ENCODE data around the gene SRM.
A peak's percentile ranks its signal among the peaks of the same experiment; 100 is the strongest.
"Not testable (repeated sequence)": the region's sequence is repeated elsewhere in the genome, so short reads cannot be mapped to it uniquely, and the experiment has no call there.

Gene SRM

DNA sequence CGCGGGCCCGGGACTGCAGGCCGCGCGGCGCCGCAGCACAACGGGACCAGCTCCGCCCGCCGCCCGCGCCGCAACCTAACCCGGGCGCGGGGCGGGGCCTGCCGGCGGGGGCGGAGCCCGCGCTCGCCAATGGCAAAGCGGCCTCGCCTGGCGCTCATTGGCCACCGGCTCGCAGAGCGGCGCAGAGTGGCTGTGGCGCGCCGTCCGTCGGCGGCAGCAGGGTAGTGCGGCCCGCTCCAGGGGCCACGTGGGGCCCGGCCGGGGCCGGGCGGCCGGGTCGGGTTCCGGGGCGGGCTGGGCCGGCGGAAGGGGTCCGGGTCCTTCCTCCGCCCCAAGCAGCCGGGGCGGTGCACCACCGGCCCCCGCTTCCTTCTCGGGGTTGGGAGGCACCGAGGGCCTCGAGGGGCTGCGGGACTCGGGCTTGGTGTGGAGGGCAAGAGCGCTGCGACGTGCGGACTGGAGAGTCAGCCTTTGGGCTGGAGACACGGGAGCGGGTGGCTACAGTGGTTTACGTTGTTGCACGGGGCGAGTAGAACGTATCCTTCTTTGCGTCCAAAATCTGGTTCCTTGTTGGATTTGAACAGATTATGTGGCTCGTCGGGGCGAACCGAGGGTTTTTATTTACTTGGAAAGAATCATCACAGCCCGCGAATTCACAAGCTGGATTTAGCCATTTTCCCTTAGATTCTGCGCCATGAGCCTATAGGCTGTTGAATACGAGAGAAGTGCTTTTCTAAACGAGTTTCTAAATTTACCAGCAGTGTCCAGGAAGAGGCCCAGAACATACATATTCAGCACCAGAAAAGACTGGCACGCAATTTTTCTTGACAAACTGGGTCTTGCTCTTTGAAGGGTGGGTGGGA is at the start of gene SRM:
Gene SRM, minus strand, starts transcription at position 51 of the 863 bp plus-strand sequence. CDS start 75 bp downstream, outside the sequence.
- FAIRE-seq = no peak

- FAIRE-seq = no peak
These were observed 49.4 kb upstream of the SRM start for GRCh38 chr1:11109047-11109760.

GRCh38 chr1:11107599-11107998 is 47.8 kb upstream of the SRM start:
- no peak for FAIRE-seq

- no peak for FAIRE-seq
These were observed 45.8 kb upstream of the SRM start for GRCh38 chr1:11105586-11105985.

GRCh38 chr1:11101347-11101746 is 41.5 kb upstream of the SRM start:
- FAIRE-seq = no peak

DNA sequence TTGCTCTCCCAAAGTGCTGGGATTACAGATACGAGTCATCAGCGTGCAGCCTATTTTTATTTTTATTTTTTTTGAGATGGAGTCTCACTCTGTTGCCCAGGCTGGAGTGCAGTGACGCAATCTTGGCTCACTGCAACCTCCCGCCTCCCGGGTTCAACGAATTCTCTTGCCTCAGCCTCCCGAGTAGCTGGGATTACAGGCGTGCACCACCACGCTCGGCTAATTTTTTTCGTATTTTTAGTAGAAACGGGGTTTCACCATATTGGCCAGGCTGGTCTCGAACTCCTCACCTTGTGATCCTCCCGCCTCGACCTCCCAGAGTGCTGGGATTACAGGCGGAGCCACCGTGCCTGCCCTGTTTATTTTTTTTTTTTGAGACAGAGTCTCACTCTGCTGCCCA is 41.0 kb upstream of the SRM start:
- not testable (repeated sequence) for FAIRE-seq

- no peak for FAIRE-seq
These were observed 40.3 kb upstream of the SRM start for GRCh38 chr1:11100149-11100493.

DNA sequence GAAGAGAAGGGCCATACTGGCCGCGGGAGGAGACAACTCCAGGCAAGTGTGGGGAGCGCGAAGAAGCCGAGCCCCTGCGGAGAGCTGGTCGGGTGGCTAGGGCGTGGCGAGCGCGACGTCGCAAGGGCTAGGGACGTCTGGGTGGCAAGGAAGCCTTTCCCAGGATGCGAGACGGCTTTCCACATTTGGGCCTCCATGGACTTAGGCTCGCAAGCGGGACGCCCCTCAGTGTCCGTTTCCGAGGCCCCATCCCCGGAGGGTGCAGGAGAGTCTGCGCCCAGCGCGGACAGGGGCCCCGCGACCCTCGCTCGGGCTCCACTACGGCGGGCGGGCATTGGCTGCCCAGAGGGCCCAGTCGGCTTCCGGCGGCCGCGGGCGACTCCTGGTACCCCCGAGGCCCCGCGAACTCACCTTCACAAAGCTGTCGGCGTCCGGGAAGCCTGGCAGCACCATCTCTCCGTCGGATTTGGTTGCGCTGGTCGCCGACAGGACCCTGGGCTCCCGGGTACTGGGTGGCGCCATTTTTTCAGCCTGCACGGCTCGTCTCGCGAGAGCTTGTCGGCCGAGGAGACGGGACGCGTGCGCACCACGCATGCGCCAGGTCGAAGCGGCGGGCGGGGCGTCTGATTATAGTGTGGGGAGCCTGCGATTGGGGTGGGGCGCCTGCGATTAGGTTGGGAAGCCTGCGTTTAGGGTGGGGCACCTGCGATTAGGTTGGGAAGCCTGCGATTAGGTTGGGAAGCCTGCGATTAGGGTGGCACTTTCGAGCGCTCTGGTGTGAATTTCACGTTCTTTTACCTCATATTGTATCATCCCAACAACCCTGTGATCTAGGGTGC is 39.7 kb upstream of the SRM start, which contains the start of gene EXOSC10:
Gene EXOSC10, minus strand, starts transcription at position 560 of the 839 bp plus-strand sequence. Its CDS starts 38 bp downstream, at position 522.
- peak; percentile 44 for FAIRE-seq

DNA sequence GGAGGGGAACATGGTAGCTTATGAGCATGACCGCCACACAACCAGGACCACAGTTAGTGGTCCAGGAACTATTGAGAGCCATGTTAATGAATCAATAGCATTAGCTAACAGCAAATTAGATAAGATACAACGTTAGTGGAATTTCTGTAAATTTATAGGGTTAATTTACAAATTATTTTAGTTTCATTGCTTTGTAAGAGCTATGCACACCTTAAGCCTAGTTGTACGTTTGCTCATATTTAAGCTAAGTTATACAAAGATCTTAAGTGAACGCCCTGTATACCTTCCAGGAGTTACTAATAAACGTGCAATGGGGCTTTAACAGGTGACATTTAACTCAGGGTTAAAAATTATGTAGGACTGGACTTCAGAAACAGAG is 39.1 kb upstream of the SRM start:
- FAIRE-seq = peak; percentile 8

DNA sequence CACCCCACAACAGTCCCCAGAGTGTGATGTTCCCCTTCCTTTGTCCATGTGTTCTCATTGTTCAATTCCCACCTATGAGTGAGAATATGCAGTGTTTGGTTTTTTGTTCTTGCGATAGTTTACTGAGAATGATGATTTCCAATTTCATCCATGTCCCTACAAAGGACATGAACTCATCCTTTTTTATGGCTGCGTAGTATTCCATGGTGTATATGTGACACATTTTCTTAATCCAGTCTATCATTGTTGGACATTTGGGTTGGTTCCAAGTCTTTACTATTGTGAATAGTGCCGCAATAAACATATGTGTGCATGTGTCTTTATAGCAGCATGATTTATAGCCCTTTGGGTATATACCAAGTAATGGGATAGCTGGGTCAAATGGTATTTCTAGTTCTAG is 24.0 kb upstream of the SRM start:
- not testable (repeated sequence) for FAIRE-seq

GRCh38 chr1:11080931-11081330 is 21.1 kb upstream of the SRM start:
- FAIRE-seq = no peak

DNA sequence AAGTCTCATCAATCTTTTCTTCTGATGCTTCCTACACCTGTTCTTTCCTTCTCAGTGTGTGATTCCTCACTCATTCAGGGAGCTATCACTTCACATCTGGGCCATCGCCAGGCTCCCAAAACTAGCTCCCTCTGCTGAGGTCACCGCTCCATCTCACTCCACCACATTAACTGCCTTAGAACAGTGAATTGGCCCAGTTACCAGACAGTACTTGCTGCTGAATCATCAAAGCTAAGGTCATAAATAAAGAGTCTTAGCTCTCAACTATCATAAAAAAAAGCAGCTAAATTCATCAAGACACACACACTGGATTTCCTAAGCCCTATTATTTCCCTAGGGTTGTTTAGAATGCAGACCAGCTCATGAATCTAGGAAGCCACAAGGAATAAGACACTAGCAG is 18.8 kb upstream of the SRM start:
- no peak for FAIRE-seq

- not testable (repeated sequence) for FAIRE-seq
These were observed 13.6 kb upstream of the SRM start for GRCh38 chr1:11073398-11073797.

DNA sequence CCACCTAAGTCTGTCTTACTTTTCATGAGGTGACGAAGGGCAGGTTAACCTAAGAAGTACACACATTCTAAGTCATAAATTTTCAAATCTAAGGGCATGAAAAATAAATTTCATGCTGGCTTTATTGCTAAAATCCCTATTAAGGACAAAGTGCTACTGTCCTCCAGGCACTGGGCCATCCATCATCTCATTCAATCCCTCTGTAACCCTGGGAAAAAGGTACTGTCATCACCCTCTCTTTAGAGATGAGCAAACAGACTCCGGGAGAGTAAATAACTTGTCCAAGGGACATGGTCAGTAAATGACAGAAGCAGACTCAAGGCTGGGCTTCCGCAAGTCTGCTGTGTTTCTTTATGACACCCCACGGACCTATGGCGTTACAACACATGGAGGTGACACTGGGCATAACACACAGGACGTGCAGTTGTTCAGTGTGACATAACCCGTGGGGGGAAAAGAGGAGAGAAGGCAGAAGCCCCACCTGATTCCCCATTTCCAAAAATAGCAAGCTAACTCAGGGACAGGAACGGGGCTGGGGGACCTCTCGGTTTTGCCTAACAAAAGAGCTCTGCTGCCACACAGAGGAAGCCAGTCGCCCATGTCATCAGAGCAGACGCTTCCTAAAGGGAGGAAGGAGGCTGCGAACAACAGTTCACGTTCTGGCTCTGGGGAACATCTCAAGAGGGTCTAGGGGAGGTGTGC is 12.5 kb upstream of the SRM start:
- FAIRE-seq = no peak

DNA sequence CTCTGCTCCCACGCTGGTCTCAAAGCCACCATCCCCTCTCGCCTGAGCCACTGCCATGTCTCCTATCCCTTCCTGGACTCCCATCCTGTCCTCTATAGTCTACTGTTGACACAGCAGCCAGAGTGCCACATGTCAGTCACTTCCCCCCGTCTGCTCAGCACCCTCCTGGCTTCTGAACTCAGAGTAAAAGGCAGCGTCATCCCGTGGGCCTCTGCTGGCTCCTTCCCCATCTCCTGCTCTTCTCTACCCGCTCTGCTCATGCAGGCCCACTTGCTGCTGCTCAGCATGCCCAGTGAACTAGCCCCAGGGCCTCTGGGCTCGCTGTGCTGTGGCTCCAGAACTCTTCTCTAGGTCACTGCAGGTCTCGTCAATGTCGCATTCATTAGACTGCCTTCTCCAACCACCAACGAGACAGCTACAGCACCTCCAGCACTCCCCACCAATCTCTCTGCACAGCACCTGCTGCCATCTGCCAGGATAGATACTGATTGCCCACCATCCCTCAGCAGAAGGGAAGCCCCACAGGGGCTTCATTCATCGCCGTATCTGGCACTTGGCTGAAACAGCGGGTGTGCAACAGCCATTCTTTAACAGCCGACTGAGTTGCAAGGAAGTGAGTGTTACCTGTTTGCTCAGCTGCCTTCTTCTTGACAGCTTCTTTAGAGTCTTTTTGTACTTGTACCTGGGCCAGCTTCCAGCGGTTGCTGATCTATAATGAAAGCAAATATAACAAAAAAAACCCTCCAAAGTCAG is 11.8 kb upstream of the SRM start:
- FAIRE-seq = no peak

- FAIRE-seq = no peak
These were observed 11.1 kb upstream of the SRM start for GRCh38 chr1:11070876-11071275.

GRCh38 chr1:11068600-11069473 is 9.0 kb upstream of the SRM start:
- no peak for FAIRE-seq

DNA sequence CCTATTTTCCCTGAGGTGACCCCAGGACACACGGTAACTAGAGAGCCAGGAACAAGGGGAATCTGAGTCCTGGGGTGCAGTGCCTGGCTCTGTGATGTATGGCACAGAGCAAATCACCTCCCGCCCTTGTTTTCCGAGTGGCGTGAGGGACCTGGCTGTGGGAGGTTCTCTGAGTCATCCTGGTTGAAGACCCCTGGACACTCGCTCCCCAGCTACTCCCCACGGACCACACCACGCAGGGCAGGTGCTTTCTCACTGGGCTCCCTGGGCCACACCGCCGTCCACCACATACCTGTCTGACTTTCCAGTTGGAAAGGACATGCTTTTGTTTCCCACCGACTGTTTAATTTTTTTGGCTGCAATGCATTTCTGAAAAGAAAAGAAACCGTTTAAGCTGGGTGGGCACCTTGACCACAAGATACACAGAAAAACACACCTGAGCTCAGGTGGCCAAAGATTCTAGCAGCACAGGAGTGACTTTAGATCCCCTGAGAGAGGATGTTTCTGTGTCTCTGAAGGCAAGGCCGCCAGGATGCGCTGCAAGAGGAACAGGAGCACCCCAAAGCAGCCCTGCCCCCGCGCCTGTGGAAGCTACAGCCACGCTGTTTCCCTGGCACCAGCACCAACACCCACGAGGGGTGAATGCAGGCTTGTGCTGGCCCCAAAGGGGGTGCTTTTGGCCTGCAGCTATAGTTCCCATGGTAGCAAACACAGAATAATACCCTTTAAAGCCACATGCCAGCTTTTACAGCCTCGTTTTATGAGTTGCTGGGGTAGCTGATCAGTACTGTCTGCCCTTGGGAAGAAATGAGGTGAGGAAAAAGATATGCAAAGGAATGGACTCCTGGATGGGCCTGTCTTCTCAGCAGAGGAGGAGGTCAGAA is 8.1 kb upstream of the SRM start:
- FAIRE-seq = no peak

- FAIRE-seq = no peak
These were observed 6.0 kb upstream of the SRM start for GRCh38 chr1:11065796-11066195.

DNA sequence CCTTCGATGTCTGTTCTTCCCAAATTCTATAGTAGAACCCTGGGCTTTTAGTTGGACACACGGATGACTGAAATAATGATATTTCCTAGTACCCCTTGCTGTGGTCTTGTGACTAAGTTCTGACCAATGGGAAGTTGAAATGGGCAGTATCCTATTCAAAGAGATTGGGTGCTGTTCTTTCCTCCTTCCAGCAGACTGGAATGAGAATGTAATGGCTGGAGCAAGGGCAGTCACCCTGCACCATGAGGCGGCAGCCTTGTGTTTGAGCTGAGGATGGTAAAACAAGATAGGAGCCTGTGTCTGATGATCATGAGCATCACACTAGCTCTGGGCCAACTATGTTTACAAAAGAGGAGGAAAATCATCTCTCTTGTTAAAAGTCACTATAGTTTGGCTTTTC is 5.1 kb upstream of the SRM start:
- no peak for FAIRE-seq

Measured in G401.6 (cell line).